IMR-90 (cell line): Measurements from ENCODE around the gene MAU2. TPM values are rescaled to one million over a fixed set of nuclear protein-coding genes. Genes with fewer than 3 reads are reported as not detected.

ENCODE experiments used
- ATAC-seq: fragments of 200-7000 bp; cut with Tn5 transposase; 2 replicates; pipeline ENCODE4 v1.9.1; 2020; ENCODE audit warnings: low read depth, mild to moderate bottlenecking, moderate library complexity
- BruUV-seq: library from RNA; stranded (reverse); fragments of 400-500 nt; replicated peaks from 2 replicates; lab custom pipeline; 2021; lab: Mats Ljungman, UMichigan
- CTCF ChIA-PET: fragments of 300-600 bp; formaldehyde crosslinking; extraction: SDS; loops from one replicate; lab custom pipeline; 2021; ENCODE audit warnings: antibody characterized with exemption; lab: Yijun Ruan, JAX
- POLR2A ChIA-PET: fragments of 300-600 bp; sonication (Branson Sonifier 250); formaldehyde crosslinking; loops from one replicate; lab custom pipeline; 2022; ENCODE audit warnings: antibody characterized with exemption; ENCODE audit not compliant: unreplicated experiment; lab: Charles Lee
- DNase-seq: peaks from one replicate; pipeline ENCODE4 v3.0.0; 2013
- H2AFZ ChIP-seq: replicated peaks from 2 replicates; pipeline ENCODE3; 2013; ENCODE audit warnings: low read length, mild to moderate bottlenecking; ENCODE audit not compliant: poor library complexity
- H2AK5ac ChIP-seq: 2 replicates; pipeline ENCODE4 v1.6.1; 2013; ENCODE audit warnings: low read depth, low read length, inconsistent platforms
- H2AK9ac ChIP-seq: replicated peaks from 2 replicates; pipeline ENCODE3; 2013; ENCODE audit warnings: mild to moderate bottlenecking, low read depth, low read length, moderate library complexity; ENCODE audit not compliant: poor library complexity
- H2BK120ac ChIP-seq: 2 replicates; pipeline ENCODE4 v1.6.1; 2013; ENCODE audit warnings: low read depth, low read length, inconsistent platforms
- H2BK15ac ChIP-seq: 3 replicates; pipeline ENCODE4 v1.6.1; 2013; ENCODE audit warnings: low read depth, low read length, inconsistent platforms
- H2BK20ac ChIP-seq: 2 replicates; pipeline ENCODE4 v1.6.1; 2013; ENCODE audit warnings: low read depth, mild to moderate bottlenecking, inconsistent platforms, low read length, moderate library complexity
- H2BK5ac ChIP-seq: 2 replicates; pipeline ENCODE4 v1.6.1; 2013; ENCODE audit warnings: mild to moderate bottlenecking, low read depth, low read length, inconsistent platforms; ENCODE audit not compliant: poor library complexity, severe bottlenecking
- H3K14ac ChIP-seq: replicated peaks from 2 replicates; pipeline ENCODE4 v1.6.1; 2013; ENCODE audit warnings: low read depth, low read length, inconsistent platforms
- H3K18ac ChIP-seq: 2 replicates; pipeline ENCODE4 v1.6.1; 2013; ENCODE audit warnings: low read depth, low read length, control low read depth
- H3K23ac ChIP-seq: 2 replicates; pipeline ENCODE4 v1.6.1; 2013; ENCODE audit warnings: low read depth, low read length, inconsistent platforms
- H3K27ac ChIP-seq: 2 replicates; pipeline ENCODE4 v1.5.1; 2013; ENCODE audit warnings: mild to moderate bottlenecking, control low read depth, low read length; ENCODE audit not compliant: insufficient read depth
- H3K27me3 ChIP-seq: 2 replicates; pipeline ENCODE4 v1.6.1; 2013; ENCODE audit warnings: low read length; ENCODE audit not compliant: control insufficient read depth, insufficient read depth
- H3K36me3 ChIP-seq: 2 replicates; pipeline ENCODE4 v1.6.1; 2013; ENCODE audit warnings: low read length, mixed read lengths; ENCODE audit not compliant: control insufficient read depth, insufficient read depth
- H3K4ac ChIP-seq: 2 replicates; pipeline ENCODE4 v1.6.1; 2013; ENCODE audit warnings: low read depth, low read length, inconsistent platforms
- H3K4me1 ChIP-seq: 2 replicates; pipeline ENCODE4 v1.6.1; 2013; ENCODE audit warnings: low read length, mixed read lengths; ENCODE audit not compliant: control insufficient read depth, insufficient read depth
- H3K4me2 ChIP-seq: 2 replicates; pipeline ENCODE4 v1.6.1; 2013; ENCODE audit warnings: low read depth, mild to moderate bottlenecking, control low read depth, low read length, moderate library complexity
- H3K4me3 ChIP-seq: 2 replicates; pipeline ENCODE4 v1.5.1; 2013; ENCODE audit warnings: low read depth, mild to moderate bottlenecking, control low read depth, low read length, moderate library complexity; ENCODE audit not compliant: insufficient read depth
- H3K56ac ChIP-seq: 2 replicates; pipeline ENCODE4 v1.6.1; 2013; ENCODE audit warnings: low read length, inconsistent platforms; ENCODE audit not compliant: insufficient read depth; ENCODE audit errors: extremely low read depth
- H3K79me1 ChIP-seq, 2 experiments: 2 replicates each; pipeline ENCODE4 v1.6.1; 2013; ENCODE audit warnings: low read length in 2 of 2, inconsistent platforms in 1 of 2, low read depth in 1 of 2
- H3K9ac ChIP-seq: 2 replicates; pipeline ENCODE4 v1.6.1; 2013; ENCODE audit warnings: low read depth, low read length, control low read depth
- H3K9me1 ChIP-seq: 2 replicates; pipeline ENCODE4 v1.6.1; 2013; ENCODE audit warnings: low read length, inconsistent platforms; ENCODE audit not compliant: insufficient read depth
- H3K9me3 ChIP-seq: 2 replicates; pipeline ENCODE4 v1.6.1; 2013; ENCODE audit warnings: low read length; ENCODE audit not compliant: control insufficient read depth, insufficient read depth
- H4K20me1 ChIP-seq: 2 replicates; pipeline ENCODE4 v1.6.1; 2013; ENCODE audit warnings: low read length, inconsistent platforms; ENCODE audit not compliant: insufficient read depth
- H4K5ac ChIP-seq: 2 replicates; pipeline ENCODE4 v1.6.1; 2013; ENCODE audit warnings: mild to moderate bottlenecking, low read depth, low read length, control low read depth
- H4K8ac ChIP-seq, 2 experiments: 2 replicates each; pipeline ENCODE4 v1.6.1; 2013; ENCODE audit warnings: low read depth in 2 of 2, low read length in 2 of 2, control low read depth in 1 of 2, inconsistent platforms in 1 of 2
- H4K91ac ChIP-seq: 2 replicates; pipeline ENCODE4 v1.6.1; 2013; ENCODE audit warnings: low read depth, low read length, inconsistent platforms; ENCODE audit not compliant: insufficient read depth
- BHLHE40 ChIP-seq: fragments of 150-350 bp; IDR thresholded peaks from 2 replicates; pipeline ENCODE4 v1.6.1; 2016; ENCODE audit warnings: mild to moderate bottlenecking, low read depth, low read length
- CEBPB ChIP-seq: IDR thresholded peaks from 2 replicates; pipeline ENCODE4 v1.6.1; 2012; ENCODE audit warnings: low read depth, low read length, improper control_type of control experiment
- CHD1 ChIP-seq: IDR thresholded peaks from 2 replicates; pipeline ENCODE4 v1.6.1; 2012; ENCODE audit warnings: low read depth, low read length, improper control_type of control experiment
- ELK1 ChIP-seq: fragments of 150-350 bp; IDR thresholded peaks from 2 replicates; pipeline ENCODE4 v1.6.1; 2016; ENCODE audit warnings: low read depth, mild to moderate bottlenecking, low read length, moderate library complexity, borderline replicate concordance
- MAZ ChIP-seq: IDR thresholded peaks from 2 replicates; pipeline ENCODE4 v1.6.1; 2012; ENCODE audit warnings: low read depth, mild to moderate bottlenecking, low read length, improper control_type of control experiment, moderate library complexity, borderline replicate concordance
- MXI1 ChIP-seq: IDR thresholded peaks from 2 replicates; pipeline ENCODE4 v1.6.1; 2012; ENCODE audit warnings: low read depth, mild to moderate bottlenecking, low read length, moderate library complexity, borderline replicate concordance
- USF2 ChIP-seq: fragments of 150-350 bp; IDR thresholded peaks from 2 replicates; pipeline ENCODE4 v1.6.1; 2017; ENCODE audit warnings: mild to moderate bottlenecking, antibody characterized with exemption, low read length, low read depth
- WGBS, 2 experiments: methylation state at CpG; one replicate each; pipeline versions ENCODE4 v1.1.5 to v1.1.7; 2013; ENCODE audit warnings: missing lambda C conversion rate in 2 of 2; ENCODE audit not compliant: insufficient read length in 1 of 2; ENCODE audit errors: extremely low coverage in 2 of 2; 5-methylcytosine and 5-hydroxymethylcytosine counted together
- dilution Hi-C: fragments of 300-500 bp; cut with HindIII; formaldehyde crosslinking; loops from one replicate; pipeline ENCODE4 v1.14.3; 2018; ENCODE audit warnings: low sequenced_read_pairs; ENCODE audit not compliant: unreplicated experiment
- in situ Hi-C: fragments of 300-500 bp; cut with MboI; formaldehyde crosslinking; loops from 3 replicates; pipeline ENCODE4 v1.14.3; 2019; ENCODE audit warnings: low sequenced_read_pairs, inconsistent platforms, mixed read lengths
- intact Hi-C: fragments of 100-400 bp; cut with micrococcal nuclease; formaldehyde crosslinking; loops from 2 replicates; pipeline ENCODE4 v1.10.0; 2022
- polyA plus RNA-seq, 3 experiments: library from polyadenylated mRNA; depleted of rRNA; stranded (reverse); fragments of >200 nt; gene quantifications; 2 replicates each; pipeline ENCODE4 v1.2.3, GENCODE V29; 2012; ENCODE audit warnings: low replicate concordance in 1 of 3
- total RNA-seq: library from RNA; depleted of rRNA; stranded (reverse); fragments of >200 nt; gene quantifications from 2 replicates; pipeline ENCODE4 v1.2.3, GENCODE V29; 2012

Gene MAU2
- total and polyA plus RNA-seq, 2 of the 4 experiments (the other 2 are of a cell fraction) = 24.6 to 31.1 TPM

- H3K4ac ChIP-seq = no peak overlapping the region
- no peak overlapping the region for H3K23ac ChIP-seq
- 100% methylated on average over 2 of the region's 11 CpGs; no CpG with 5 or more reads in 1 of the 2 experiments for WGBS, 2 experiments
- no peak overlapping the region for H4K8ac ChIP-seq
- H3K56ac ChIP-seq = no peak overlapping the region
- H4K91ac ChIP-seq = no peak overlapping the region
- no peaks in the 10 kb centered on the region for H3K9me1 ChIP-seq
- no peak overlapping the region for H2BK20ac ChIP-seq
- H3K9me3 ChIP-seq = no peaks in the 10 kb centered on the region
- H2BK15ac ChIP-seq = no peak overlapping the region
- TF ChIP-seq CEBPB (no peak), USF2 (no peak), MXI1 (no peak), ELK1 (no peak), BHLHE40 (no peak), CHD1 (no peak), MAZ (no peak)
- peaks cover 4 to 12% of the 10 kb centered on the region in 2 experiments; a peak in 3 of 4 replicates for H3K79me1 ChIP-seq
- ATAC-seq (no peak), DNase-seq (no peak)
- ChIA-PET POLR2A (no interaction called here), CTCF (no interaction called here)
- no peaks in the 10 kb centered on the region for H3K4me1 ChIP-seq
- no peak overlapping the region for H3K14ac ChIP-seq
- peaks cover 17% of the 10 kb centered on the region for H4K20me1 ChIP-seq
- H3K4me3 ChIP-seq = no peak overlapping the region
- no peak overlapping the region for H3K9ac ChIP-seq
- no peak overlapping the region for H3K4me2 ChIP-seq
- no peak overlapping the region for H2AK5ac ChIP-seq
- BruUV-seq = no TSS peak
- no peak overlapping the region for H3K27ac ChIP-seq
- intact Hi-C loops = no loop called here
- no peak overlapping the region for H2BK120ac ChIP-seq
- dilution Hi-C loops = no loop called here
- H2BK5ac ChIP-seq = no peak overlapping the region
- no peak overlapping the region for H2AFZ ChIP-seq
- H4K5ac ChIP-seq = no peak overlapping the region
- no peaks in the 10 kb centered on the region for H3K27me3 ChIP-seq
- H3K36me3 ChIP-seq = peaks cover 80% of the 10 kb centered on the region
- in situ Hi-C loops = no loop called here
- no peak overlapping the region for H3K18ac ChIP-seq
- no peak overlapping the region for H2AK9ac ChIP-seq
Observed at GRCh38 chr19:19341026-19341425, 20.4 kb downstream of the MAU2 start.
